CD14-positive monocyte (primary cell): ENCODE measurements around the gene GALNT18. TPM values are rescaled to one million over a fixed set of nuclear protein-coding genes. Genes with fewer than 3 reads are reported as not detected.

ENCODE experiments used
- DNase-seq, 3 donors: peaks; one replicate each; pipeline ENCODE4 v3.0.0-alpha.2; 2011 to 2022
- H2AFZ ChIP-seq: 2 replicates; pipeline ENCODE4 v1.6.0; 2012; ENCODE audit warnings: mild to moderate bottlenecking, low read depth, low read length, inconsistent platforms; ENCODE audit not compliant: insufficient read depth, poor library complexity, severe bottlenecking
- H3K27ac ChIP-seq, 2 donors: 1 replicate in 1 of 2; 2 replicates in 1 of 2; pipeline ENCODE4 v1.5.1; 2012 to 2013; ENCODE audit warnings: low read length in 2 of 2, control low read depth in 1 of 2, inconsistent platforms in 1 of 2, low read depth in 1 of 2, mild to moderate bottlenecking in 1 of 2
- H3K27me3 ChIP-seq, 2 donors: one replicate each; pipeline versions ENCODE4 v1.6.0 to v1.6.1; 2011 to 2013; ENCODE audit warnings: low read length in 2 of 2; ENCODE audit not compliant: control insufficient read depth in 2 of 2, insufficient read depth in 2 of 2
- H3K36me3 ChIP-seq, 2 donors: replicated peaks in 1 of 2; 1 replicate in 1 of 2; 2 replicates in 1 of 2; pipeline versions ENCODE4 v1.5.1 to v1.6.1; 2012 to 2013; ENCODE audit warnings: low read length in 2 of 2, control low read depth in 1 of 2, inconsistent platforms in 1 of 2, mild to moderate bottlenecking in 1 of 2; ENCODE audit not compliant: insufficient read depth in 2 of 2, control insufficient read depth in 1 of 2
- H3K4me1 ChIP-seq, 2 donors: 1 replicate in 1 of 2; 2 replicates in 1 of 2; pipeline versions ENCODE4 v1.5.1 to v1.6.1; 2012 to 2013; ENCODE audit warnings: low read length in 2 of 2, control low read depth in 1 of 2, inconsistent platforms in 1 of 2, mild to moderate bottlenecking in 1 of 2, moderate library complexity in 1 of 2; ENCODE audit not compliant: insufficient read depth in 2 of 2, control insufficient read depth in 1 of 2
- H3K4me2 ChIP-seq: replicated peaks from 2 replicates; pipeline ENCODE3; 2012; ENCODE audit warnings: low read length, moderate library complexity, mild to moderate bottlenecking; ENCODE audit not compliant: poor library complexity, severe bottlenecking; ENCODE audit errors: extremely low read depth
- H3K4me3 ChIP-seq, 3 experiments: fragments of 200-600 bp in 1 of 3; sonication (generic) in 1 of 3; replicated peaks in 1 of 3; 1 replicate in 2 of 3; 2 replicates in 1 of 3; pipeline ENCODE4 v1.5.1; 2011 to 2013; ENCODE audit warnings: low read length in 3 of 3, mild to moderate bottlenecking in 3 of 3, control low read depth in 2 of 3, low read depth in 2 of 3, inconsistent platforms in 1 of 3, moderate library complexity in 1 of 3
- H3K79me2 ChIP-seq: 2 replicates; pipeline ENCODE4 v1.6.0; 2012; ENCODE audit warnings: mild to moderate bottlenecking, control low read depth, inconsistent platforms, low read length, moderate library complexity; ENCODE audit not compliant: insufficient read depth
- H3K9ac ChIP-seq: 2 replicates; pipeline ENCODE4 v1.6.0; 2017; ENCODE audit warnings: low read length, mild to moderate bottlenecking; ENCODE audit not compliant: insufficient read depth, poor library complexity, severe bottlenecking
- H3K9me3 ChIP-seq, 2 donors: replicated peaks in 1 of 2; 1 replicate in 1 of 2; 2 replicates in 1 of 2; pipeline versions ENCODE4 v1.5.1 to v1.6.1; 2012 to 2013; ENCODE audit warnings: low read length in 2 of 2, control low read depth in 1 of 2; ENCODE audit not compliant: control insufficient read depth in 1 of 2, insufficient read depth in 1 of 2
- H4K20me1 ChIP-seq: 2 replicates; pipeline ENCODE4 v1.6.0; 2012; ENCODE audit warnings: mild to moderate bottlenecking, low read length, control low read depth, moderate library complexity; ENCODE audit not compliant: insufficient read depth
- H3K27ac Mint-ChIP-seq, 7 donors: one replicate each; pipeline ENCODE4 v1.8.0; 2020; ENCODE audit warnings: mild to moderate bottlenecking in 7 of 7, mixed read lengths in 7 of 7, moderate library complexity in 6 of 7, inconsistent platforms in 2 of 7
- H3K27me3 Mint-ChIP-seq, 3 donors: one replicate each; pipeline ENCODE4 v1.8.0; 2021 to 2022; ENCODE audit warnings: low read depth in 3 of 3, mild to moderate bottlenecking in 3 of 3, mixed read lengths in 3 of 3, moderate library complexity in 3 of 3, inconsistent platforms in 1 of 3
- H3K36me3 Mint-ChIP-seq, 2 donors: one replicate each; pipeline ENCODE4 v1.8.0; 2020; ENCODE audit warnings: mixed read lengths in 2 of 2, inconsistent platforms in 1 of 2, mild to moderate bottlenecking in 1 of 2
- H3K4me1 Mint-ChIP-seq: one replicate; pipeline ENCODE4 v1.8.0; 2020; ENCODE audit warnings: mild to moderate bottlenecking, mixed read lengths
- H3K4me3 Mint-ChIP-seq, 2 donors: one replicate each; pipeline ENCODE4 v1.8.0; 2020; ENCODE audit warnings: mild to moderate bottlenecking in 2 of 2, mixed read lengths in 2 of 2, moderate library complexity in 1 of 2
- H3K9me3 Mint-ChIP-seq, 7 donors: one replicate each; pipeline ENCODE4 v1.8.0; 2020 to 2022; ENCODE audit warnings: mixed read lengths in 7 of 7, mild to moderate bottlenecking in 6 of 7, moderate library complexity in 6 of 7, inconsistent platforms in 2 of 7
- CTCF ChIP-seq: fragments of 200-600 bp; IDR thresholded peaks from one replicate; pipeline ENCODE4 v1.8.0; 2022; ENCODE audit warnings: antibody characterized with exemption, mild to moderate bottlenecking
- WGBS: methylation state at CpG from one replicate; pipeline ENCODE4 v1.1.5; 2013; ENCODE audit warnings: missing lambda C conversion rate; ENCODE audit not compliant: insufficient coverage; 5-methylcytosine and 5-hydroxymethylcytosine counted together
- intact Hi-C, 2 donors: fragments of 100-400 bp; cut with micrococcal nuclease; formaldehyde crosslinking; loops; one replicate each; pipeline versions ENCODE4 v1.15.0 to v1.15.1; 2023
- polyA plus RNA-seq, 3 donors: library from polyadenylated mRNA; depleted of rRNA in 1 of 3; unstranded in 2 of 3; stranded (reverse) in 1 of 3; fragments of 300-500 nt in 2 of 3; fragments of >200 nt in 1 of 3; fragmentation: Illumina TruSeq in 2 of 3; gene quantifications; 1 replicate in 2 of 3; 2 replicates in 1 of 3; pipeline ENCODE4 v1.2.3, GENCODE V29; 2012 to 2021

GALNT18 gene
- polyA plus RNA-seq, 3 donors, result not detected

- Mint-ChIP-seq H3K27ac (no peak overlapping the region), H3K27me3 (peaks cover 0 to 5% (median 0%) of the 10 kb centered on the region in 3 donors), H3K9me3 (peaks cover 0 to 5% (median 0%) of the 10 kb centered on the region in 7 donors), H3K36me3 (no peaks in the 10 kb centered on the region), H3K4me3 (no peak overlapping the region), H3K4me1 (no peaks in the 10 kb centered on the region)
- no peak for DNase-seq
- Histone ChIP-seq H3K9ac (no peak overlapping the region), H2AFZ (no peak overlapping the region), H3K36me3 (no peaks in the 10 kb centered on the region), H4K20me1 (no peaks in the 10 kb centered on the region), H3K4me2 (no peak overlapping the region), H3K9me3 (no peaks in the 10 kb centered on the region), H3K27me3 (no peaks in the 10 kb centered on the region), H3K27ac (no peak overlapping the region), H3K4me3 (no peak overlapping the region), H3K4me1 (no peaks in the 10 kb centered on the region), H3K79me2 (no peaks in the 10 kb centered on the region)
- intact Hi-C loops, result no loop called here
- TF ChIP-seq CTCF, result no peak
- 100% methylated on average over 2 of the region's 3 CpGs for WGBS
Measured at GRCh38 chr11:11536650-11537049, 85.2 kb downstream of the GALNT18 start.

DNA sequence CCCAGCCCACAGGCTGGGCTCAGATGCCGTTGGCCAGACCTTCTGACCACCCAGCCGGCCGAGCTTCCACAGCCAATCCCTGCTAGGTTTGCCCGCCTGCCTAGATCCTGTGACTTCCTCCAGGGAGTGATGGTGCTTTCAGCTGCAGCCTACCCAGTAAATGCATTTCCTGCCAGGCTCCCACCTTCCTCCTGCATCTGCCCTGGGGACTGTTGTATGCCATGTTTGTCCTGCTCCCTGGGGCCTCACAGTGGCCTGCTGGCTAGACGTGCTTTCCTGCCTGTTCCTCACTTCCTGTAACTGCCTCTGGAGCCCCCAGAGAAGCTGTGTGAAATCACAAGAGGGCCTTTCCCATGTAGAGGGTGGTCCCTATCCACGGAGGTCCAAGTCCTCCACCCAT is 86.2 kb downstream of the GALNT18 start:
- Histone ChIP-seq H3K9ac (no peak overlapping the region), H4K20me1 (no peaks in the 10 kb centered on the region), H3K4me3 (no peak overlapping the region), H3K36me3 (no peaks in the 10 kb centered on the region), H3K4me2 (no peak overlapping the region), H2AFZ (no peak overlapping the region), H3K79me2 (no peaks in the 10 kb centered on the region), H3K27me3 (no peaks in the 10 kb centered on the region), H3K4me1 (no peaks in the 10 kb centered on the region), H3K9me3 (no peaks in the 10 kb centered on the region), H3K27ac (no peak overlapping the region)
- TF ChIP-seq CTCF, result no peak
- Mint-ChIP-seq H3K27ac (no peak overlapping the region), H3K27me3 (peaks cover 0 to 5% (median 0%) of the 10 kb centered on the region in 3 donors), H3K9me3 (peaks cover 0 to 5% (median 0%) of the 10 kb centered on the region in 7 donors), H3K36me3 (no peaks in the 10 kb centered on the region), H3K4me1 (no peaks in the 10 kb centered on the region), H3K4me3 (no peak overlapping the region)
- 70% methylated on average over 5 of the region's 6 CpGs for WGBS
- no peak for DNase-seq
- intact Hi-C loops, result no loop called here
